Measurements from ENCODE around the gene SLC22A23. TPM values are rescaled to one million over a fixed set of nuclear protein-coding genes. Genes with fewer than 3 reads are reported as not detected.

Gene SLC22A23
- total and polyA plus RNA-seq, 2 of the 4 experiments (the other 2 are of a cell fraction), result 0.72 to 1.6 TPM

GRCh38 chr6:3403238-3404173, 53.3 kb downstream of the SLC22A23 start:
- no peaks in the 10 kb centered on the region for H3K9me1 ChIP-seq (ENCODE audit: insufficient read depth, low read length)
- no peak overlapping the region for H3K4me2 ChIP-seq (ENCODE audit: low read depth, low read length)
- 100% methylated on average over 1 of the region's 13 CpGs; no CpG with 5 or more reads in 1 of the 2 experiments for WGBS, 2 experiments (ENCODE audit: extremely low coverage in 2 of 2, insufficient read length in 1 of 2)
- no peak overlapping the region for H3K14ac ChIP-seq (replicated peaks; ENCODE audit: low read depth, low read length)
- no peak overlapping the region for H3K27ac ChIP-seq (ENCODE audit: insufficient read depth, low read length)
- no TSS peak for BruUV-seq (replicated peaks)
- in situ Hi-C loops (cut with MboI; ENCODE audit: low sequenced_read_pairs), result no loop called here
- no peak overlapping the region for H4K91ac ChIP-seq (ENCODE audit: insufficient read depth, low read depth, low read length)
- POLR2A ChIA-PET (ENCODE audit: unreplicated experiment), result no interaction called here
- intact Hi-C loops (cut with micrococcal nuclease), result no loop called here
- no peaks in the 10 kb centered on the region for H4K20me1 ChIP-seq (ENCODE audit: insufficient read depth, low read length)
- no peak overlapping the region for H2AK9ac ChIP-seq (replicated peaks; ENCODE audit: low read depth, low read length, poor library complexity)
- H2BK5ac ChIP-seq (ENCODE audit: low read depth, low read length, poor library complexity, severe bottlenecking), result no peak overlapping the region
- dilution Hi-C loops (cut with HindIII; ENCODE audit: low sequenced_read_pairs, unreplicated experiment), result no loop called here
- no peaks in the 10 kb centered on the region for H3K79me1 ChIP-seq (ENCODE audit: low read depth in 1 of 2, low read length in 2 of 2)
- peaks cover 22% of the 10 kb centered on the region for H3K27me3 ChIP-seq (ENCODE audit: control insufficient read depth, insufficient read depth, low read length)
- DNase-seq (no peak), ATAC-seq (ENCODE audit: low read depth) (no peak)
- no peaks in the 10 kb centered on the region for H3K4me1 ChIP-seq (ENCODE audit: control insufficient read depth, insufficient read depth, low read length)
- H4K5ac ChIP-seq (ENCODE audit: low read depth, low read length), result no peak overlapping the region
- no peak overlapping the region for H3K4me3 ChIP-seq (ENCODE audit: insufficient read depth, low read depth, low read length)
- no peaks in the 10 kb centered on the region for H3K9me3 ChIP-seq (ENCODE audit: control insufficient read depth, insufficient read depth, low read length)
- CTCF ChIA-PET, result interaction anchor here (0.7 kb wide), 1 partner anchor 44 kb away, joined by 4 read pairs; no protein-coding TSS in a partner anchor
- H3K18ac ChIP-seq (ENCODE audit: low read depth, low read length), result no peak overlapping the region
- no peak overlapping the region for H2BK15ac ChIP-seq (ENCODE audit: low read depth, low read length)
- no peaks in the 10 kb centered on the region for H3K36me3 ChIP-seq (ENCODE audit: control insufficient read depth, insufficient read depth, low read length)
- no peak overlapping the region for H3K56ac ChIP-seq (ENCODE audit: extremely low read depth, insufficient read depth, low read length)
- no peak overlapping the region for H3K9ac ChIP-seq (ENCODE audit: low read depth, low read length)
- H2BK20ac ChIP-seq (ENCODE audit: low read depth, low read length), result no peak overlapping the region
- H4K8ac ChIP-seq (ENCODE audit: low read depth in 2 of 2, low read length in 2 of 2), result no peak overlapping the region
- H2AK5ac ChIP-seq (ENCODE audit: low read depth, low read length), result no peak overlapping the region
- H2BK120ac ChIP-seq (ENCODE audit: low read depth, low read length), result no peak overlapping the region
- H2AFZ ChIP-seq (replicated peaks; ENCODE audit: low read length, poor library complexity), result no peak overlapping the region
- H3K4ac ChIP-seq (ENCODE audit: low read depth, low read length), result no peak overlapping the region
- no peak overlapping the region for H3K23ac ChIP-seq (ENCODE audit: low read depth, low read length)
- TF ChIP-seq POLR2A (IDR thresholded peaks at IDR 0.05; ENCODE audit: low read depth, low read length), result no peak
- no peak for TF ChIP-seq CHD1 (IDR thresholded peaks at IDR 0.05; ENCODE audit: low read depth, low read length)
- no peak for TF ChIP-seq BHLHE40 (IDR thresholded peaks at IDR 0.05; ENCODE audit: low read depth, low read length)
- TF ChIP-seq MAZ (IDR thresholded peaks at IDR 0.05; ENCODE audit: borderline replicate concordance, low read depth, low read length), result no peak
- no peak for TF ChIP-seq USF2 (IDR thresholded peaks at IDR 0.05; ENCODE audit: low read depth, low read length)
- no peak for TF ChIP-seq RAD21 (IDR thresholded peaks at IDR 0.05; ENCODE audit: low read length)
- no peak for TF ChIP-seq FOS (IDR thresholded peaks at IDR 0.05; ENCODE audit: low read depth, low read length)
- no peak for TF ChIP-seq RCOR1 (IDR thresholded peaks at IDR 0.05; ENCODE audit: insufficient replicate concordance, low read length)
- TF ChIP-seq MAFK (IDR thresholded peaks at IDR 0.05; ENCODE audit: low read depth, low read length), result no peak
- TF ChIP-seq SMC3 (IDR thresholded peaks at IDR 0.05; ENCODE audit: low read depth, low read length), result no peak
- TF ChIP-seq RFX5 (IDR thresholded peaks at IDR 0.05; ENCODE audit: low read depth, low read length), result no peak
- no peak for TF ChIP-seq CEBPB (IDR thresholded peaks at IDR 0.05; ENCODE audit: low read depth, low read length)
- TF ChIP-seq, protein P1, sequence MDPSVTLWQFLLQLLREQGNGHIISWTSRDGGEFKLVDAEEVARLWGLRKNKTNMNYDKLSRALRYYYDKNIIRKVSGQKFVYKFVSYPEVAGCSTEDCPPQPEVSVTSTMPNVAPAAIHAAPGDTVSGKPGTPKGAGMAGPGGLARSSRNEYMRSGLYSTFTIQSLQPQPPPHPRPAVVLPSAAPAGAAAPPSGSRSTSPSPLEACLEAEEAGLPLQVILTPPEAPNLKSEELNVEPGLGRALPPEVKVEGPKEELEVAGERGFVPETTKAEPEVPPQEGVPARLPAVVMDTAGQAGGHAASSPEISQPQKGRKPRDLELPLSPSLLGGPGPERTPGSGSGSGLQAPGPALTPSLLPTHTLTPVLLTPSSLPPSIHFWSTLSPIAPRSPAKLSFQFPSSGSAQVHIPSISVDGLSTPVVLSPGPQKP (IDR thresholded peaks at IDR 0.05; ENCODE audit: borderline replicate concordance, low read depth, low read length), result no peak
- TF ChIP-seq NFE2L2 (IDR thresholded peaks at IDR 0.05; ENCODE audit: low read depth, low read length), result no peak
- no peak for TF ChIP-seq MXI1 (IDR thresholded peaks at IDR 0.05; ENCODE audit: borderline replicate concordance, low read depth, low read length)
